Hepatocyte (in vitro differentiated cells): ENCODE results near the gene RASGRF1. TPM values are rescaled to one million over a fixed set of nuclear protein-coding genes. Genes with fewer than 3 reads are reported as not detected.

Source experiments
- DNase-seq: peaks from one replicate; pipeline ENCODE4 v3.0.0-alpha.2; 2016; ENCODE audit warnings: low spot score
- H2AFZ ChIP-seq: fragments of 200-600 bp; sonication (generic); 2 replicates; pipeline ENCODE4 v1.6.0; 2016; ENCODE audit warnings: antibody characterized with exemption, mild to moderate bottlenecking
- H3K27ac ChIP-seq: fragments of 200-600 bp; sonication (generic); 2 replicates; pipeline ENCODE4 v1.5.1; 2016; ENCODE audit warnings: mild to moderate bottlenecking
- H3K27me3 ChIP-seq: fragments of 200-600 bp; sonication (generic); 2 replicates; pipeline ENCODE4 v1.6.1; 2016
- H3K36me3 ChIP-seq: fragments of 200-600 bp; sonication (generic); replicated peaks from 2 replicates; pipeline ENCODE4 v1.5.1; 2016; ENCODE audit warnings: low read depth; ENCODE audit not compliant: insufficient read depth
- H3K4me1 ChIP-seq: fragments of 200-600 bp; sonication (generic); 2 replicates; pipeline ENCODE4 v1.5.1; 2016; ENCODE audit warnings: mild to moderate bottlenecking, moderate library complexity; ENCODE audit not compliant: insufficient read depth
- H3K4me2 ChIP-seq: fragments of 200-600 bp; sonication (generic); 2 replicates; pipeline ENCODE4 v1.6.0; 2016
- H3K4me3 ChIP-seq: fragments of 200-600 bp; sonication (generic); 2 replicates; pipeline ENCODE4 v1.5.1; 2016; ENCODE audit warnings: mild to moderate bottlenecking
- H3K79me2 ChIP-seq: fragments of 200-600 bp; sonication (generic); 2 replicates; pipeline ENCODE4 v1.6.0; 2017; ENCODE audit warnings: mild to moderate bottlenecking
- H3K9me2 ChIP-seq: fragments of 200-600 bp; sonication (generic); replicated peaks from 2 replicates; pipeline ENCODE4 v1.6.0; 2017; ENCODE audit warnings: mild to moderate bottlenecking; ENCODE audit not compliant: insufficient read depth
- H3K9me3 ChIP-seq: fragments of 200-600 bp; sonication (generic); 2 replicates; pipeline ENCODE4 v1.5.1; 2016; ENCODE audit warnings: low read depth, mild to moderate bottlenecking
- H4K20me1 ChIP-seq: fragments of 200-600 bp; sonication (generic); 2 replicates; pipeline ENCODE4 v1.6.0; 2016; ENCODE audit warnings: mild to moderate bottlenecking; ENCODE audit not compliant: insufficient read depth, poor library complexity, severe bottlenecking
- CTCF ChIP-seq: fragments of 200-600 bp; sonication (generic); IDR thresholded peaks from 2 replicates; pipeline ENCODE4 v1.5.1; 2016; ENCODE audit warnings: antibody characterized with exemption, mild to moderate bottlenecking; ENCODE audit not compliant: poor library complexity
- EZH2 ChIP-seq: fragments of 200-600 bp; sonication (generic); IDR thresholded peaks from 2 replicates; pipeline ENCODE4 v1.6.1; 2016; ENCODE audit warnings: antibody characterized with exemption, mild to moderate bottlenecking, borderline replicate concordance
- EZH2phosphoT487 ChIP-seq: fragments of 200-600 bp; sonication (generic); IDR thresholded peaks from one replicate; pipeline ENCODE4 v1.6.1; 2018; ENCODE audit warnings: antibody characterized with exemption, mild to moderate bottlenecking, low read depth, moderate library complexity; ENCODE audit not compliant: unreplicated experiment, severe bottlenecking
- WGBS: methylation state at CpG from one replicate; pipeline ENCODE4 v1.1.6; 2016; ENCODE audit warnings: low lambda C conversion rate; ENCODE audit errors: missing lambda C conversion rate; 5-methylcytosine and 5-hydroxymethylcytosine counted together
- polyA plus RNA-seq: library from polyadenylated mRNA; unstranded; fragments of >200 nt; fragmentation: Nextera tagmentation; extraction: Ambion mirVana; gene quantifications from 2 replicates; pipeline ENCODE4 v1.2.1, GENCODE V29; 2016
- total RNA-seq: library from RNA; depleted of rRNA; stranded (reverse); fragments of >200 nt; gene quantifications from 2 replicates; pipeline ENCODE4 v1.2.3, GENCODE V29; 2014

Gene RASGRF1
- total and polyA plus RNA-seq, 2 experiments from 2014 or later, result 0.52 to 1.5 TPM

DNA sequence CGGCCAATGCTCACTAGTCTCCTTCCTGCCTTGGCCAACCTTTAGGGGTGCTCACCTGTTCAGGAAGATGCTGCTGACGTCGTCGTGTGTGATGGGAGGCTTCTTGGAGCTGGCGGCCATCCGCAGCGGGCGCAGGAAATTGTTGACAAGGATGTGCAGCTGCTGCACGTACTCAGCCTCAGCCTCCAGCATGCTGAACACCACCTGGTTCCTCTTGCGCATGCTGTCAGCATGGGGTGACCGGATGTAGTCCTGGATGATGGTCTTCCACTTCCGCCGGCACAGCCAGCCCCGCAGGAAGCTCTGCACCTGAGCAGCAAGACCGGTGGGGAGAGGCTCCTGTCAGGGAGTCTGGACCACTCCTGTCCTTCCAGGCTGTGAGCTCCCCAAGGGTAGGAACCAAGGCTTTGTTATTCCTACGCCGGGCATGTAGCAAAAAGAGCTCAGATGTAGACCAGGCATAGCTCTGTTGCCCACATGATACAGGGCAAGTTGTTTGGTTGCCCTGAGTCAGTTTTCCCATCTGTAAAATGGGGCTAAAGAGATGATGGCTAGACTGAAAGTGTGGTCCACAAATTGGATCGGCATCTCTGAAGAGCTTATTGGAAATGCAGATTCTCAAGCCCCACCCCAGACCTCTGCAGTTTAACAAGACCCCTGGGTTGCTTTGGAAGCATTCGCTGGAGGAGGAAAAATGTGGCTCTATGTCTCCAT is 43.7 kb downstream of the RASGRF1 start:
- H3K27ac ChIP-seq, result no peak overlapping the region
- H3K9me3 ChIP-seq, result no peaks in the 10 kb centered on the region
- no peaks in the 10 kb centered on the region for H4K20me1 ChIP-seq
- no peak overlapping the region for H3K4me3 ChIP-seq
- H3K36me3 ChIP-seq, result no peaks in the 10 kb centered on the region
- 94% methylated on average over 19 of the region's 19 CpGs for WGBS
- no peaks in the 10 kb centered on the region for H3K4me1 ChIP-seq
- no peak for DNase-seq
- no peaks in the 10 kb centered on the region for H3K79me2 ChIP-seq
- no peaks in the 10 kb centered on the region for H3K27me3 ChIP-seq
- no peak overlapping the region for H2AFZ ChIP-seq
- no peak overlapping the region for H3K4me2 ChIP-seq
- TF ChIP-seq EZH2 (no peak), EZH2phosphoT487 (no peak), CTCF (no peak)
- no peaks in the 10 kb centered on the region for H3K9me2 ChIP-seq

DNA sequence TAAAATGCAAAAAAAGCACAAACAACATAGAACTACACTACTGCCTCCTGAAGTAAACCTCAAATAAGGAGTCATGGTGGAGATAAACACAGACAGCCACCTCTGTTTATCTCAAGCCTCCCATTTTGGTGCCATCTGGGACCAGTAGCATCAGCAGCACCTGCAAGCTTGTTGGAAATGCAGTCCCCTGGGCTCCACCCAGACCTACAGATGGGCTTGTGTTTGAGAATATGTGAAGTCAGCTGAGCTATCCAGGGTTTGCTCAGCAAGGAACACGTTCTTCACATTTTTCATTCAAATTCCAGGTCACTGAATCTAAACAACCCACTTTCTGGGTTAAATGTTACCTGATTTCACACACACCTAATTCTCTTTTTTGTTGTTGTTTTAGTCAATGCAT is 45.5 kb downstream of the RASGRF1 start:
- Histone ChIP-seq H3K9me2 (no peaks in the 10 kb centered on the region), H3K27me3 (no peaks in the 10 kb centered on the region), H3K4me2 (no peak overlapping the region), H3K4me1 (no peaks in the 10 kb centered on the region), H3K9me3 (no peaks in the 10 kb centered on the region), H3K79me2 (no peaks in the 10 kb centered on the region), H4K20me1 (no peaks in the 10 kb centered on the region), H2AFZ (no peak overlapping the region), H3K27ac (no peak overlapping the region), H3K36me3 (no peaks in the 10 kb centered on the region), H3K4me3 (no peak overlapping the region)
- 68% methylated on average over 1 of the region's 1 CpG for WGBS
- DNase-seq, result no peak
- TF ChIP-seq CTCF (no peak), EZH2 (no peak), EZH2phosphoT487 (no peak)

DNA sequence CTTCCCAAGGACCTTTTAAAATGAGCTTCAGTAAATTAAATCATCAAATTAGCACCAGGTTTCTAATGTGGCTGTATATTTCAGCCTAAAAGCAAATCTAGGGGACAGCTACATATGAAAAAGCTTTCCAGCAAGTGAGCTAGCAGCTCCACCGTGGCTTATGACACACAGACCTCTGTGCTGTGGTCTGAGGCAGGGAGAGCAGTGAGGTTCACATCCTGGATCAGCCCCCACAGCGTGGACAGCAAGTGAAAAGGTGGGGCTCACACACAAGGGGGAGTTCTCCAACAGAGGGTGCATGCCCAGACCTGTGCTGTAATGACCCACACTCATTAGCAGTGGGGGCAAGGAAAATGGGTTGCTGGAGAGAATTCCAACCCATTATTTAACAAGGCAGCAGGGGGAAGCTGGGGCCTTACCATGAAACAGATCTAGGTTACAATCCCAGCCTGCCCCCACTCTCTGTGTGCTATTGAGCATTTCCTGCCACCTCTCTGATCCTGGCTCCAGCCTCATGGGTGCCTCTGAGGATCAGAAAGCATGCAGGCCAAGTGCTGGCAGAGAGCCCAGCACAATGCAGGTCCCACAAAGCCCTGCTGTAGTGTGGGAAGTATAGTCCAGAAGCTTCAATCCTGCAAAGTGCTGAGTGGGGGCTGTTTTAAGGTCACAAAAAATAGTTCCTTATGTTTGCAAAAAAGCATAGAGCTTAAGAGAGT is 48.2 kb downstream of the RASGRF1 start:
- no peaks in the 10 kb centered on the region for H3K36me3 ChIP-seq
- no peaks in the 10 kb centered on the region for H3K79me2 ChIP-seq
- no peak overlapping the region for H3K4me2 ChIP-seq
- H3K9me2 ChIP-seq, result no peaks in the 10 kb centered on the region
- WGBS, result 73% methylated on average over 2 of the region's 2 CpGs
- no peak overlapping the region for H3K4me3 ChIP-seq
- no peak for DNase-seq
- H3K27ac ChIP-seq, result no peak overlapping the region
- H3K4me1 ChIP-seq, result no peaks in the 10 kb centered on the region
- no peaks in the 10 kb centered on the region for H3K9me3 ChIP-seq
- no peak for TF ChIP-seq CTCF
- no peak for TF ChIP-seq EZH2
- no peak for TF ChIP-seq EZH2phosphoT487
- no peaks in the 10 kb centered on the region for H3K27me3 ChIP-seq
- H4K20me1 ChIP-seq, result no peaks in the 10 kb centered on the region
- H2AFZ ChIP-seq, result no peak overlapping the region
